Measurements from ENCODE around the gene TMEM163.

- TF ChIP-seq CTCF (IDR thresholded peaks at IDR 0.05) = no peak
- TF ChIP-seq POLR2A (IDR thresholded peaks at IDR 0.05) = no peak
- no peak for TF ChIP-seq EP300 (IDR thresholded peaks at IDR 0.05)
Observed at GRCh38 chr2:134465228-134466105, 253.3 kb downstream of the TMEM163 start.
